IMR-90 (cell line): ENCODE measurements around the gene RBL2. TPM values are rescaled to one million over a fixed set of nuclear protein-coding genes. Genes with fewer than 3 reads are reported as not detected.

Experiments used
- ATAC-seq: fragments of 200-7000 bp; cut with Tn5 transposase; 2 replicates; pipeline ENCODE4 v1.9.1; 2020; ENCODE audit warnings: low read depth, mild to moderate bottlenecking, moderate library complexity
- BruUV-seq: library from RNA; stranded (reverse); fragments of 400-500 nt; replicated peaks from 2 replicates; lab custom pipeline; 2021; lab: Mats Ljungman, UMichigan
- CTCF ChIA-PET: fragments of 300-600 bp; formaldehyde crosslinking; extraction: SDS; loops from one replicate; lab custom pipeline; 2021; ENCODE audit warnings: antibody characterized with exemption; lab: Yijun Ruan, JAX
- POLR2A ChIA-PET: fragments of 300-600 bp; sonication (Branson Sonifier 250); formaldehyde crosslinking; loops from one replicate; lab custom pipeline; 2022; ENCODE audit warnings: antibody characterized with exemption; ENCODE audit not compliant: unreplicated experiment; lab: Charles Lee
- DNase-seq: peaks from one replicate; pipeline ENCODE4 v3.0.0; 2013
- H2AFZ ChIP-seq: replicated peaks from 2 replicates; pipeline ENCODE3; 2013; ENCODE audit warnings: low read length, mild to moderate bottlenecking; ENCODE audit not compliant: poor library complexity
- H2AK5ac ChIP-seq: 2 replicates; pipeline ENCODE4 v1.6.1; 2013; ENCODE audit warnings: low read depth, low read length, inconsistent platforms
- H2AK9ac ChIP-seq: replicated peaks from 2 replicates; pipeline ENCODE3; 2013; ENCODE audit warnings: mild to moderate bottlenecking, low read depth, low read length, moderate library complexity; ENCODE audit not compliant: poor library complexity
- H2BK120ac ChIP-seq: 2 replicates; pipeline ENCODE4 v1.6.1; 2013; ENCODE audit warnings: low read depth, low read length, inconsistent platforms
- H2BK15ac ChIP-seq: 3 replicates; pipeline ENCODE4 v1.6.1; 2013; ENCODE audit warnings: low read depth, low read length, inconsistent platforms
- H2BK20ac ChIP-seq: 2 replicates; pipeline ENCODE4 v1.6.1; 2013; ENCODE audit warnings: low read depth, mild to moderate bottlenecking, inconsistent platforms, low read length, moderate library complexity
- H2BK5ac ChIP-seq: 2 replicates; pipeline ENCODE4 v1.6.1; 2013; ENCODE audit warnings: mild to moderate bottlenecking, low read depth, low read length, inconsistent platforms; ENCODE audit not compliant: poor library complexity, severe bottlenecking
- H3K14ac ChIP-seq: replicated peaks from 2 replicates; pipeline ENCODE4 v1.6.1; 2013; ENCODE audit warnings: low read depth, low read length, inconsistent platforms
- H3K18ac ChIP-seq: 2 replicates; pipeline ENCODE4 v1.6.1; 2013; ENCODE audit warnings: low read depth, low read length, control low read depth
- H3K23ac ChIP-seq: 2 replicates; pipeline ENCODE4 v1.6.1; 2013; ENCODE audit warnings: low read depth, low read length, inconsistent platforms
- H3K27ac ChIP-seq: 2 replicates; pipeline ENCODE4 v1.5.1; 2013; ENCODE audit warnings: mild to moderate bottlenecking, control low read depth, low read length; ENCODE audit not compliant: insufficient read depth
- H3K27me3 ChIP-seq: 2 replicates; pipeline ENCODE4 v1.6.1; 2013; ENCODE audit warnings: low read length; ENCODE audit not compliant: control insufficient read depth, insufficient read depth
- H3K36me3 ChIP-seq: 2 replicates; pipeline ENCODE4 v1.6.1; 2013; ENCODE audit warnings: low read length, mixed read lengths; ENCODE audit not compliant: control insufficient read depth, insufficient read depth
- H3K4ac ChIP-seq: 2 replicates; pipeline ENCODE4 v1.6.1; 2013; ENCODE audit warnings: low read depth, low read length, inconsistent platforms
- H3K4me1 ChIP-seq: 2 replicates; pipeline ENCODE4 v1.6.1; 2013; ENCODE audit warnings: low read length, mixed read lengths; ENCODE audit not compliant: control insufficient read depth, insufficient read depth
- H3K4me2 ChIP-seq: 2 replicates; pipeline ENCODE4 v1.6.1; 2013; ENCODE audit warnings: low read depth, mild to moderate bottlenecking, control low read depth, low read length, moderate library complexity
- H3K4me3 ChIP-seq: 2 replicates; pipeline ENCODE4 v1.5.1; 2013; ENCODE audit warnings: low read depth, mild to moderate bottlenecking, control low read depth, low read length, moderate library complexity; ENCODE audit not compliant: insufficient read depth
- H3K56ac ChIP-seq: 2 replicates; pipeline ENCODE4 v1.6.1; 2013; ENCODE audit warnings: low read length, inconsistent platforms; ENCODE audit not compliant: insufficient read depth; ENCODE audit errors: extremely low read depth
- H3K79me1 ChIP-seq, 2 experiments: 2 replicates each; pipeline ENCODE4 v1.6.1; 2013; ENCODE audit warnings: low read length in 2 of 2, inconsistent platforms in 1 of 2, low read depth in 1 of 2
- H3K9ac ChIP-seq: 2 replicates; pipeline ENCODE4 v1.6.1; 2013; ENCODE audit warnings: low read depth, low read length, control low read depth
- H3K9me1 ChIP-seq: 2 replicates; pipeline ENCODE4 v1.6.1; 2013; ENCODE audit warnings: low read length, inconsistent platforms; ENCODE audit not compliant: insufficient read depth
- H3K9me3 ChIP-seq: 2 replicates; pipeline ENCODE4 v1.6.1; 2013; ENCODE audit warnings: low read length; ENCODE audit not compliant: control insufficient read depth, insufficient read depth
- H4K20me1 ChIP-seq: 2 replicates; pipeline ENCODE4 v1.6.1; 2013; ENCODE audit warnings: low read length, inconsistent platforms; ENCODE audit not compliant: insufficient read depth
- H4K5ac ChIP-seq: 2 replicates; pipeline ENCODE4 v1.6.1; 2013; ENCODE audit warnings: mild to moderate bottlenecking, low read depth, low read length, control low read depth
- H4K8ac ChIP-seq, 2 experiments: 2 replicates each; pipeline ENCODE4 v1.6.1; 2013; ENCODE audit warnings: low read depth in 2 of 2, low read length in 2 of 2, control low read depth in 1 of 2, inconsistent platforms in 1 of 2
- H4K91ac ChIP-seq: 2 replicates; pipeline ENCODE4 v1.6.1; 2013; ENCODE audit warnings: low read depth, low read length, inconsistent platforms; ENCODE audit not compliant: insufficient read depth
- BHLHE40 ChIP-seq: fragments of 150-350 bp; IDR thresholded peaks from 2 replicates; pipeline ENCODE4 v1.6.1; 2016; ENCODE audit warnings: mild to moderate bottlenecking, low read depth, low read length
- ELK1 ChIP-seq: fragments of 150-350 bp; IDR thresholded peaks from 2 replicates; pipeline ENCODE4 v1.6.1; 2016; ENCODE audit warnings: low read depth, mild to moderate bottlenecking, low read length, moderate library complexity, borderline replicate concordance
- FOS ChIP-seq: fragments of 150-350 bp; IDR thresholded peaks from 2 replicates; pipeline ENCODE4 v1.6.1; 2016; ENCODE audit warnings: low read depth, low read length
- NFE2L2 ChIP-seq: fragments of 150-350 bp; IDR thresholded peaks from 2 replicates; pipeline ENCODE4 v1.6.1; 2016; ENCODE audit warnings: low read depth, mild to moderate bottlenecking, low read length
- SMC3 ChIP-seq: fragments of 150-350 bp; IDR thresholded peaks from 2 replicates; pipeline ENCODE4 v1.6.1; 2016; ENCODE audit warnings: low read depth, mild to moderate bottlenecking, antibody characterized with exemption, low read length, moderate library complexity
- WGBS, 2 experiments: methylation state at CpG; one replicate each; pipeline versions ENCODE4 v1.1.5 to v1.1.7; 2013; ENCODE audit warnings: missing lambda C conversion rate in 2 of 2; ENCODE audit not compliant: insufficient read length in 1 of 2; ENCODE audit errors: extremely low coverage in 2 of 2; 5-methylcytosine and 5-hydroxymethylcytosine counted together
- dilution Hi-C: fragments of 300-500 bp; cut with HindIII; formaldehyde crosslinking; loops from one replicate; pipeline ENCODE4 v1.14.3; 2018; ENCODE audit warnings: low sequenced_read_pairs; ENCODE audit not compliant: unreplicated experiment
- in situ Hi-C: fragments of 300-500 bp; cut with MboI; formaldehyde crosslinking; loops from 3 replicates; pipeline ENCODE4 v1.14.3; 2019; ENCODE audit warnings: low sequenced_read_pairs, inconsistent platforms, mixed read lengths
- intact Hi-C: fragments of 100-400 bp; cut with micrococcal nuclease; formaldehyde crosslinking; loops from 2 replicates; pipeline ENCODE4 v1.10.0; 2022
- polyA plus RNA-seq, 3 experiments: library from polyadenylated mRNA; depleted of rRNA; stranded (reverse); fragments of >200 nt; gene quantifications; 2 replicates each; pipeline ENCODE4 v1.2.3, GENCODE V29; 2012; ENCODE audit warnings: low replicate concordance in 1 of 3
- total RNA-seq: library from RNA; depleted of rRNA; stranded (reverse); fragments of >200 nt; gene quantifications from 2 replicates; pipeline ENCODE4 v1.2.3, GENCODE V29; 2012

Gene RBL2
- total and polyA plus RNA-seq, 2 of the 4 experiments (the other 2 are of a cell fraction), result 19.7 to 23.4 TPM

GRCh38 chr16:53430363-53430762 lies 3.9 kb upstream of the RBL2 start:
- H4K5ac ChIP-seq, result no peak overlapping the region
- no TSS peak for BruUV-seq
- no peak overlapping the region for H2BK15ac ChIP-seq
- H3K79me1 ChIP-seq, result peaks cover 0 to 9% of the 10 kb centered on the region in 2 experiments; a peak in 2 of 4 replicates
- H3K9me3 ChIP-seq, result no peaks in the 10 kb centered on the region
- H3K4me3 ChIP-seq, result no peak overlapping the region
- H3K36me3 ChIP-seq, result no peaks in the 10 kb centered on the region
- no peak overlapping the region for H3K9ac ChIP-seq
- DNase-seq (no peak), ATAC-seq (no peak)
- no peak overlapping the region for H3K14ac ChIP-seq
- no peak overlapping the region for H3K27ac ChIP-seq
- no peak overlapping the region for H3K23ac ChIP-seq
- H3K56ac ChIP-seq, result no peak overlapping the region
- no peaks in the 10 kb centered on the region for H3K27me3 ChIP-seq
- CTCF ChIA-PET, result no interaction called here
- no peak overlapping the region for H3K4me2 ChIP-seq
- dilution Hi-C loops (no loop called here), intact Hi-C loops (no loop called here), in situ Hi-C loops (loop anchor here (25.0 kb wide), 1 partner anchor 368 kb away; the partner anchor contains the start of genes CHD9 and CHD9NB)
- WGBS, 2 experiments, result no CpG with 5 or more reads among the region's 1 CpG
- POLR2A ChIA-PET, result no interaction called here
- no peak overlapping the region for H3K4ac ChIP-seq
- H4K20me1 ChIP-seq, result no peaks in the 10 kb centered on the region; the same call in 1 of the 2 replicates
- H3K4me1 ChIP-seq, result no peaks in the 10 kb centered on the region
- H3K9me1 ChIP-seq, result 0 out of 2 replicates have a peak, but pooled peaks cover 4% of the 10 kb centered on the region
- H2AK9ac ChIP-seq, result no peak overlapping the region
- no peak overlapping the region for H2AFZ ChIP-seq
- no peak overlapping the region for H2BK20ac ChIP-seq
- H2BK5ac ChIP-seq, result no peak overlapping the region
- no peak overlapping the region for H2AK5ac ChIP-seq
- no peak overlapping the region for H4K8ac ChIP-seq
- H4K91ac ChIP-seq, result no peak overlapping the region
- H3K18ac ChIP-seq, result no peak overlapping the region
- TF ChIP-seq FOS (no peak), ELK1 (no peak), BHLHE40 (no peak), NFE2L2 (no peak), SMC3 (no peak)
- H2BK120ac ChIP-seq, result no peak overlapping the region
